C4-2B (cell line): ENCODE data around the gene PAAF1.

Experiments used
- ZFX ChIP-seq: fragments of 450-650 bp; IDR thresholded peaks from 2 replicates; pipeline ENCODE4 v1.6.1; 2017
- TF ChIP-seq, protein P1 (sequence below): fragments of 450-650 bp; conservative IDR thresholded peaks from 2 replicates; pipeline ENCODE4 v1.5.1; 2017; ENCODE audit warnings: mild to moderate bottlenecking

GRCh38 chr11:73965764-73966121, 88.9 kb downstream of the PAAF1 start:
- TF ChIP-seq, protein P1, sequence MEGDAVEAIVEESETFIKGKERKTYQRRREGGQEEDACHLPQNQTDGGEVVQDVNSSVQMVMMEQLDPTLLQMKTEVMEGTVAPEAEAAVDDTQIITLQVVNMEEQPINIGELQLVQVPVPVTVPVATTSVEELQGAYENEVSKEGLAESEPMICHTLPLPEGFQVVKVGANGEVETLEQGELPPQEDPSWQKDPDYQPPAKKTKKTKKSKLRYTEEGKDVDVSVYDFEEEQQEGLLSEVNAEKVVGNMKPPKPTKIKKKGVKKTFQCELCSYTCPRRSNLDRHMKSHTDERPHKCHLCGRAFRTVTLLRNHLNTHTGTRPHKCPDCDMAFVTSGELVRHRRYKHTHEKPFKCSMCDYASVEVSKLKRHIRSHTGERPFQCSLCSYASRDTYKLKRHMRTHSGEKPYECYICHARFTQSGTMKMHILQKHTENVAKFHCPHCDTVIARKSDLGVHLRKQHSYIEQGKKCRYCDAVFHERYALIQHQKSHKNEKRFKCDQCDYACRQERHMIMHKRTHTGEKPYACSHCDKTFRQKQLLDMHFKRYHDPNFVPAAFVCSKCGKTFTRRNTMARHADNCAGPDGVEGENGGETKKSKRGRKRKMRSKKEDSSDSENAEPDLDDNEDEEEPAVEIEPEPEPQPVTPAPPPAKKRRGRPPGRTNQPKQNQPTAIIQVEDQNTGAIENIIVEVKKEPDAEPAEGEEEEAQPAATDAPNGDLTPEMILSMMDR: no peak
- TF ChIP-seq ZFX: no peak
